Left lobe of liver (tissue), 2 donors: ENCODE measurements around the gene ARRDC3. TPM values are rescaled to one million over a fixed set of nuclear protein-coding genes. Genes with fewer than 3 reads are reported as not detected.

Source experiments
- ATAC-seq: fragments of 200-7000 bp; cut with Tn5 transposase; one replicate; pipeline ENCODE4 v1.9.1; 2020; ENCODE audit warnings: mild to moderate bottlenecking, moderate library complexity
- DNase-seq: peaks from one replicate; pipeline ENCODE4 v3.0.0-alpha.2; 2020; ENCODE audit warnings: low spot score
- total RNA-seq: library from RNA; stranded (reverse); gene quantifications from one replicate; pipeline ENCODE4 v1.2.1, GENCODE V29; 2021
- donor health status: DM: no; HTN: no; CAD: no; lungs with moderate emphysema.
- donor health status: DM: no; HTN: yes; CAD: no.

ARRDC3 gene
- total RNA-seq, 1 donor from 2014 or later: 30.0 TPM

- ATAC-seq (no peak), DNase-seq (no peak)
Measured at GRCh38 chr5:91319667-91320066, 63.5 kb downstream of the ARRDC3 start.

- DNase-seq (no peak), ATAC-seq (no peak)
Measured at GRCh38 chr5:91318724-91319123, 64.4 kb downstream of the ARRDC3 start.
